ENCODE data around the gene CAMK4. TPM values are rescaled to one million over a fixed set of nuclear protein-coding genes. Genes with fewer than 3 reads are reported as not detected.

Gene CAMK4
- total RNA-seq, 1 donor from 2014 or later, result 11.2 TPM

GRCh38 chr5:111377306-111377705 lies 153.1 kb downstream of the CAMK4 start:
- no peak for DNase-seq (ENCODE audit: extremely low spot score, unreplicated experiment)
- Mint-ChIP-seq H3K36me3 (no peaks in the 10 kb centered on the region), H3K27me3 (no peaks in the 10 kb centered on the region), H3K9me3 (peaks cover 5% of the 10 kb centered on the region), H3K4me1 (ENCODE audit: unreplicated experiment) (no peaks in the 10 kb centered on the region), H3K27ac (no peak overlapping the region), H3K4me3 (no peak overlapping the region)
- no peak for TF ChIP-seq CTCF (conservative IDR thresholded peaks at IDR 0.05)

GRCh38 chr5:111379391-111379816 lies 155.2 kb downstream of the CAMK4 start:
- TF ChIP-seq CTCF (conservative IDR thresholded peaks at IDR 0.05), result no peak
- no peaks in the 10 kb centered on the region for H3K27me3 Mint-ChIP-seq
- no peaks in the 10 kb centered on the region for H3K4me1 Mint-ChIP-seq (ENCODE audit: unreplicated experiment)
- H3K27ac Mint-ChIP-seq, result no peak overlapping the region
- no peak for DNase-seq (ENCODE audit: extremely low spot score, unreplicated experiment)
- H3K36me3 Mint-ChIP-seq, result no peaks in the 10 kb centered on the region
- peaks cover 2% of the 10 kb centered on the region for H3K9me3 Mint-ChIP-seq
- H3K4me3 Mint-ChIP-seq, result no peak overlapping the region

- Mint-ChIP-seq H3K27me3 (no peaks in the 10 kb centered on the region), H3K4me1 (ENCODE audit: unreplicated experiment) (peaks cover 8% of the 10 kb centered on the region), H3K9me3 (no peaks in the 10 kb centered on the region), H3K27ac (no peak overlapping the region), H3K4me3 (no peak overlapping the region), H3K36me3 (no peaks in the 10 kb centered on the region)
- TF ChIP-seq CTCF (conservative IDR thresholded peaks at IDR 0.05), result no peak
- DNase-seq (ENCODE audit: extremely low spot score, unreplicated experiment), result no peak
These were observed 159.2 kb downstream of the CAMK4 start for GRCh38 chr5:111383288-111383970.

- no peak for DNase-seq (ENCODE audit: extremely low spot score, unreplicated experiment)
- Mint-ChIP-seq H3K4me1 (ENCODE audit: unreplicated experiment) (peaks cover 8% of the 10 kb centered on the region), H3K4me3 (no peak overlapping the region), H3K9me3 (no peaks in the 10 kb centered on the region), H3K36me3 (no peaks in the 10 kb centered on the region), H3K27me3 (no peaks in the 10 kb centered on the region), H3K27ac (no peak overlapping the region)
- no peak for TF ChIP-seq CTCF (conservative IDR thresholded peaks at IDR 0.05)
These were observed 160.0 kb downstream of the CAMK4 start for GRCh38 chr5:111384220-111384619.

- Mint-ChIP-seq H3K27me3 (no peaks in the 10 kb centered on the region), H3K4me3 (no peak overlapping the region), H3K36me3 (no peaks in the 10 kb centered on the region), H3K9me3 (no peaks in the 10 kb centered on the region), H3K27ac (no peak overlapping the region), H3K4me1 (ENCODE audit: unreplicated experiment) (peaks cover 8% of the 10 kb centered on the region)
- no peak for TF ChIP-seq CTCF (conservative IDR thresholded peaks at IDR 0.05)
- no peak for DNase-seq (ENCODE audit: extremely low spot score, unreplicated experiment)
These were observed 160.9 kb downstream of the CAMK4 start for GRCh38 chr5:111385051-111385450.

All from type B pancreatic cell (in vitro differentiated cells).